DOHH2 (cell line): ENCODE measurements around the gene ARHGAP6.

ENCODE experiments used
- H3F3A ChIP-seq: fragments of 200-600 bp; sonication (generic), shearing (Covaris generic); 2 replicates; pipeline ENCODE4 v1.6.0; 2016; ENCODE audit warnings: antibody characterized with exemption, mild to moderate bottlenecking; ENCODE audit not compliant: control insufficient read depth, insufficient read depth
- H3K27ac ChIP-seq: fragments of 200-600 bp; sonication (generic); 2 replicates; pipeline ENCODE4 v1.5.1; 2014; ENCODE audit warnings: low read depth, mild to moderate bottlenecking, low read length, moderate library complexity
- H3K27me3 ChIP-seq: fragments of 200-600 bp; sonication (generic); 2 replicates; pipeline ENCODE4 v1.6.1; 2014; ENCODE audit warnings: mild to moderate bottlenecking, low read length, mixed read lengths; ENCODE audit not compliant: control insufficient read depth
- H3K36me3 ChIP-seq: fragments of 200-600 bp; sonication (generic); 2 replicates; pipeline ENCODE4 v1.6.1; 2014; ENCODE audit warnings: mild to moderate bottlenecking, low read length, moderate library complexity, mixed read lengths; ENCODE audit not compliant: control insufficient read depth
- H3K4me1 ChIP-seq: fragments of 200-600 bp; sonication (generic); 2 replicates; pipeline ENCODE4 v1.6.1; 2014; ENCODE audit warnings: mild to moderate bottlenecking, low read length, mixed read lengths; ENCODE audit not compliant: control insufficient read depth
- H3K4me2 ChIP-seq: fragments of 200-600 bp; sonication (generic); 2 replicates; pipeline ENCODE4 v1.6.0; 2014; ENCODE audit warnings: mild to moderate bottlenecking, low read length, moderate library complexity
- H3K4me3 ChIP-seq: fragments of 200-600 bp; sonication (generic); 2 replicates; pipeline ENCODE4 v1.5.1; 2014; ENCODE audit warnings: mild to moderate bottlenecking, low read length, mixed read lengths
- H3K79me2 ChIP-seq: fragments of 200-600 bp; sonication (generic); 2 replicates; pipeline ENCODE4 v1.6.1; 2014; ENCODE audit warnings: mild to moderate bottlenecking, low read length, mixed read lengths; ENCODE audit not compliant: control insufficient read depth
- H3K9me2 ChIP-seq: fragments of 200-600 bp; sonication (generic); replicated peaks from 2 replicates; pipeline ENCODE4 v1.6.1; 2014; ENCODE audit warnings: mild to moderate bottlenecking, low read length, mixed read lengths; ENCODE audit not compliant: control insufficient read depth
- H3K9me3 ChIP-seq: fragments of 200-600 bp; sonication (generic); 2 replicates; pipeline ENCODE4 v1.6.1; 2014; ENCODE audit warnings: antibody characterized with exemption, low read length, mixed read lengths; ENCODE audit not compliant: control insufficient read depth, insufficient read depth
- H4K20me1 ChIP-seq: fragments of 200-600 bp; sonication (generic); 2 replicates; pipeline ENCODE4 v1.6.0; 2014; ENCODE audit warnings: low read depth, mild to moderate bottlenecking, antibody characterized with exemption, low read length, moderate library complexity; ENCODE audit not compliant: control insufficient read depth, insufficient read depth
- CTCF ChIP-seq: fragments of 200-600 bp; sonication (generic); IDR thresholded peaks from one replicate; pipeline ENCODE4 v1.5.1; 2014; ENCODE audit warnings: antibody characterized with exemption, mild to moderate bottlenecking, low read depth, low read length; ENCODE audit not compliant: poor library complexity, severe bottlenecking
- EZH2phosphoT487 ChIP-seq: fragments of 200-600 bp; sonication (generic); IDR thresholded peaks from 2 replicates; pipeline ENCODE4 v1.6.1; 2017; ENCODE audit warnings: borderline replicate concordance, mild to moderate bottlenecking, antibody characterized with exemption, low read length, moderate library complexity, mixed read lengths

Gene ARHGAP6

GRCh38 chrX:11374570-11374969 is 291.1 kb downstream of the ARHGAP6 start:
- H3F3A ChIP-seq: no peaks in the 10 kb centered on the region
- no peaks in the 10 kb centered on the region for H4K20me1 ChIP-seq
- no peaks in the 10 kb centered on the region for H3K27me3 ChIP-seq
- no peak overlapping the region for H3K27ac ChIP-seq
- no peak overlapping the region for H3K4me2 ChIP-seq
- TF ChIP-seq CTCF: no peak
- TF ChIP-seq EZH2phosphoT487: no peak
- H3K4me3 ChIP-seq: no peak overlapping the region
- no peaks in the 10 kb centered on the region for H3K36me3 ChIP-seq
- peaks cover 11% of the 10 kb centered on the region for H3K4me1 ChIP-seq
- no peaks in the 10 kb centered on the region for H3K9me2 ChIP-seq
- H3K79me2 ChIP-seq: no peaks in the 10 kb centered on the region
- no peaks in the 10 kb centered on the region for H3K9me3 ChIP-seq

GRCh38 chrX:11371106-11371505 is 294.6 kb downstream of the ARHGAP6 start:
- H3F3A ChIP-seq: no peaks in the 10 kb centered on the region
- no peaks in the 10 kb centered on the region for H3K9me2 ChIP-seq
- no peaks in the 10 kb centered on the region for H4K20me1 ChIP-seq
- H3K79me2 ChIP-seq: no peaks in the 10 kb centered on the region
- TF ChIP-seq CTCF (no peak), EZH2phosphoT487 (no peak)
- H3K27ac ChIP-seq: no peak overlapping the region
- H3K36me3 ChIP-seq: no peaks in the 10 kb centered on the region
- H3K9me3 ChIP-seq: no peaks in the 10 kb centered on the region
- H3K27me3 ChIP-seq: no peaks in the 10 kb centered on the region
- no peak overlapping the region for H3K4me2 ChIP-seq
- peaks cover 15% of the 10 kb centered on the region for H3K4me1 ChIP-seq
- H3K4me3 ChIP-seq: no peak overlapping the region

- peaks cover 28% of the 10 kb centered on the region for H3K4me1 ChIP-seq
- peaks cover 7% of the 10 kb centered on the region for H3F3A ChIP-seq
- no peak overlapping the region for H3K4me2 ChIP-seq
- H3K36me3 ChIP-seq: no peaks in the 10 kb centered on the region
- no peaks in the 10 kb centered on the region for H3K9me3 ChIP-seq
- no peak overlapping the region for H3K27ac ChIP-seq
- H3K79me2 ChIP-seq: no peaks in the 10 kb centered on the region
- H3K27me3 ChIP-seq: no peaks in the 10 kb centered on the region
- H4K20me1 ChIP-seq: no peaks in the 10 kb centered on the region
- no peak for TF ChIP-seq EZH2phosphoT487
- no peak for TF ChIP-seq CTCF
- H3K4me3 ChIP-seq: no peak overlapping the region
- H3K9me2 ChIP-seq: no peaks in the 10 kb centered on the region
These were observed 297.9 kb downstream of the ARHGAP6 start for GRCh38 chrX:11367609-11368430.
